Lower lobe of right lung (tissue), 2 donors: ENCODE measurements around the gene COMT. TPM values are rescaled to one million over a fixed set of nuclear protein-coding genes. Genes with fewer than 3 reads are reported as not detected.
A peak's percentile ranks its signal among the peaks of the same experiment; 100 is the strongest.

Experiments
- ATAC-seq, 2 donors: fragments of 200-7000 bp; cut with Tn5 transposase; one replicate each; pipeline ENCODE4 v1.9.1; 2020 to 2022; ENCODE audit warnings: mild to moderate bottlenecking in 2 of 2, moderate library complexity in 2 of 2
- DNase-seq: peaks from one replicate; pipeline ENCODE4 v3.0.0-alpha.2; 2020
- H3K27ac ChIP-seq: fragments of 200-600 bp; one replicate; pipeline ENCODE4 v1.8.0; 2022
- H3K27me3 ChIP-seq: fragments of 200-600 bp; one replicate; pipeline ENCODE4 v1.8.0; 2022; ENCODE audit warnings: low read depth
- H3K36me3 ChIP-seq: fragments of 200-600 bp; one replicate; pipeline ENCODE4 v1.8.0; 2022; ENCODE audit warnings: mild to moderate bottlenecking
- H3K4me1 ChIP-seq: fragments of 200-600 bp; one replicate; pipeline ENCODE4 v1.8.0; 2022
- H3K4me3 ChIP-seq: fragments of 200-600 bp; one replicate; pipeline ENCODE4 v1.8.0; 2022; ENCODE audit warnings: mild to moderate bottlenecking
- H3K9me3 ChIP-seq: fragments of 200-600 bp; one replicate; pipeline ENCODE4 v1.8.0; 2022
- intact Hi-C: fragments of 100-400 bp; cut with DNase I; formaldehyde crosslinking; loops from one replicate; pipeline ENCODE4 v1.11.0; 2022
- total RNA-seq: library from RNA; stranded (reverse); fragmentation: NEBNext Ultra II Directional; extraction: Animal tissue kit (Norgen Biotek cat#: 25700); gene quantifications from one replicate; pipeline ENCODE4 v1.2.1, GENCODE V29; 2021
- TF ChIP-seq, protein P1 (sequence below): fragments of 200-600 bp; IDR thresholded peaks from one replicate; pipeline ENCODE4 v1.8.0; 2022; ENCODE audit warnings: antibody characterized with exemption, mild to moderate bottlenecking
- donor health status: DM: no; HTN: yes; CAD: no; lungs with severe emphysema.

Gene COMT
- total RNA-seq, 1 donor from 2014 or later, result 235 TPM

DNA sequence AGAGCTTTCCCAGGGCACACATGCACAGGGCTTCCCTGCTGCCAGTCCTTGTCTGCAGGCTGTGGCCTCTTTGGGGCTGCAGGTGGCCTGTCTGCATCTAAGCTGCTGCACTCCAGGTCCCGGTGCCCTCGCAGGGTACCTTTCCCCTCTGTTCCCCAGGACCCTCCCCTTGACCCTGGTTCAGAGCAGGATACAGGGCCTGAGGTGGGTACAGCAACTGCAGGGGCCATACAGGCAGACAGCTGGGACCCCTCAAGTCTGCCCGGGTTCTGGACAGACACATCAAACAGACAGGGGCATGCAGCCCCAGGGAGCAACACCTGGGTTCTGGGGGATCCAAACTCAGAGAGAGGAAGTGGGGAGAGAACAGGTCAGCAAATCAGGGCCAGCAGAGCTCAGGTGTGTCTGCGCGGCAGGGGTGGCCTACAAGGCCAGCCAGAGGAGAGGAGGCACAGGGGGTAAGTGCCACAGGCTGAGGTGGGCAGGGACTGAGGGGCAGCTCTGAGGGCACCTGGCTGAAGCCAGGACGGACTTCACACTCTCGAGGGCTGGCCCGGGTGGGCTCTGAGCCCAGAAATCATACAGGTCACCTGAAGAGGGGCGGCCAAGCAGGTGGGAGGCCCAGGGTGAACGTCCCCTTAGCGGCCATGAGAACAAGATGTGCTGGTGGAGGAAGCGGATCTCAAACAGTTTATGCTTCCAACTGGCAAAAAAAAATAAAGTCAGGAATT is 29.9 kb upstream of the COMT start:
- DNase-seq (no peak), ATAC-seq (no peak)
- Histone ChIP-seq H3K4me1 (no peaks in the 10 kb centered on the region), H3K27ac (no peak overlapping the region), H3K9me3 (no peaks in the 10 kb centered on the region), H3K4me3 (no peak overlapping the region), H3K27me3 (no peaks in the 10 kb centered on the region), H3K36me3 (peaks cover 67% of the 10 kb centered on the region)
- TF ChIP-seq, protein P1, sequence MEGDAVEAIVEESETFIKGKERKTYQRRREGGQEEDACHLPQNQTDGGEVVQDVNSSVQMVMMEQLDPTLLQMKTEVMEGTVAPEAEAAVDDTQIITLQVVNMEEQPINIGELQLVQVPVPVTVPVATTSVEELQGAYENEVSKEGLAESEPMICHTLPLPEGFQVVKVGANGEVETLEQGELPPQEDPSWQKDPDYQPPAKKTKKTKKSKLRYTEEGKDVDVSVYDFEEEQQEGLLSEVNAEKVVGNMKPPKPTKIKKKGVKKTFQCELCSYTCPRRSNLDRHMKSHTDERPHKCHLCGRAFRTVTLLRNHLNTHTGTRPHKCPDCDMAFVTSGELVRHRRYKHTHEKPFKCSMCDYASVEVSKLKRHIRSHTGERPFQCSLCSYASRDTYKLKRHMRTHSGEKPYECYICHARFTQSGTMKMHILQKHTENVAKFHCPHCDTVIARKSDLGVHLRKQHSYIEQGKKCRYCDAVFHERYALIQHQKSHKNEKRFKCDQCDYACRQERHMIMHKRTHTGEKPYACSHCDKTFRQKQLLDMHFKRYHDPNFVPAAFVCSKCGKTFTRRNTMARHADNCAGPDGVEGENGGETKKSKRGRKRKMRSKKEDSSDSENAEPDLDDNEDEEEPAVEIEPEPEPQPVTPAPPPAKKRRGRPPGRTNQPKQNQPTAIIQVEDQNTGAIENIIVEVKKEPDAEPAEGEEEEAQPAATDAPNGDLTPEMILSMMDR, result no peak
- intact Hi-C loops, result no loop called here

- Histone ChIP-seq H3K4me1 (no peaks in the 10 kb centered on the region), H3K27me3 (no peaks in the 10 kb centered on the region), H3K36me3 (peaks cover 74% of the 10 kb centered on the region), H3K27ac (no peak overlapping the region), H3K9me3 (no peaks in the 10 kb centered on the region), H3K4me3 (no peak overlapping the region)
- no peak for DNase-seq
- ATAC-seq, result peak; percentile 20 to 29
- TF ChIP-seq, protein P1, result no peak
- intact Hi-C loops, result no loop called here
Measured at GRCh38 chr22:19912271-19912999, 29.1 kb upstream of the COMT start.

GRCh38 chr22:19913337-19913936 is 28.1 kb upstream of the COMT start:
- no peak for ATAC-seq

GRCh38 chr22:19914201-19914943 is 27.2 kb upstream of the COMT start:
- Histone ChIP-seq H3K4me3 (no peak overlapping the region), H3K27me3 (no peaks in the 10 kb centered on the region), H3K4me1 (no peaks in the 10 kb centered on the region), H3K9me3 (no peaks in the 10 kb centered on the region), H3K36me3 (peaks cover 89% of the 10 kb centered on the region), H3K27ac (no peak overlapping the region)
- DNase-seq (no peak), ATAC-seq (no peak)
- intact Hi-C loops, result no loop called here
- TF ChIP-seq, protein P1, result no peak

More at GRCh38 chr22:19913337-19913936, 28.1 kb upstream of the COMT start:
- H3K9me3 ChIP-seq, result no peaks in the 10 kb centered on the region
- no peak overlapping the region for H3K27ac ChIP-seq
- no peak for DNase-seq
- peaks cover 82% of the 10 kb centered on the region for H3K36me3 ChIP-seq
- no peak overlapping the region for H3K4me3 ChIP-seq
- TF ChIP-seq, protein P1, result no peak
- no peaks in the 10 kb centered on the region for H3K4me1 ChIP-seq
- intact Hi-C loops, result no loop called here
- no peaks in the 10 kb centered on the region for H3K27me3 ChIP-seq

DNA sequence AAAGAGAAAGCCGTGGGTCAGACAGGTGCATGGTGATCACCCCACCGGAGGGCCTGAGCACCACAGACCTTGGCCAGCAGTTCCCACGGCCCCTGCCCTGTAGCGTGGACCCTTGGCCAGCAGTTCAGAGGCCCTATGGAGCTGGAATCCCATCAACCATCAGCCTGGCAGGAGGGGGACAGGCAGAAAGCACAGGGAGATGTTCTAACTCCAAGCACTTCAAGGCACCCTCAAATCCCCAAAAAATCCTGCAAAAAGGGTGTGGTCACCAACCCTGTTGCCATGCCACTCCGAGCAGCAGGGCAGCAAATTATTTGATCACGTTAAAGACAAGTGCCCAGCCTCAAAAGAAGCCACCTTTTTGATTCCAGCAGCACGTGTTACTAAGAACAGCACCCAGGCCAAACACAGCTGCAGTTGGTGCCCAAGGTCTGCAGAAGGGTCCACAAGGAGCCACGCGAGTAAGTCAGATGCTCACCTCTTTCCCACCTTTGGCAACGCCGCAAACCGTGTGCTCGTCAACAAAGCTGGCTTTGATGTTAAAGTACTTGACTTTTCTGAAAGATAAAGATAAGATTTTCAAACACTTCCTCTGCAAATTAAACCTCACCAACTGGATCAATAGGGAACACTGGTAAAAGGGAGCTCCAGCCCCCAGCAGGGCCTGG is 26.2 kb upstream of the COMT start:
- DNase-seq (no peak), ATAC-seq (no peak)
- TF ChIP-seq, protein P1, result no peak
- Histone ChIP-seq H3K27ac (no peak overlapping the region), H3K36me3 (peaks cover 86% of the 10 kb centered on the region), H3K9me3 (no peaks in the 10 kb centered on the region), H3K4me3 (no peak overlapping the region), H3K4me1 (no peaks in the 10 kb centered on the region), H3K27me3 (no peaks in the 10 kb centered on the region)
- intact Hi-C loops, result no loop called here
